Measurements from ENCODE around the gene TRPC4AP. TPM values are rescaled to one million over a fixed set of nuclear protein-coding genes. Genes with fewer than 3 reads are reported as not detected.

Gene TRPC4AP
- total and polyA plus RNA-seq, 9 donors = 30.5 to 51.8 (median 40.7) TPM

- 84 to 90% (median 87%) methylated on average over 19 of the region's 19 CpGs for WGBS, 3 donors
- H3K27ac ChIP-seq = no peak overlapping the region
- peak in 1 of 5 donors; percentile 13 for DNase-seq
- TF ChIP-seq, protein P1, sequence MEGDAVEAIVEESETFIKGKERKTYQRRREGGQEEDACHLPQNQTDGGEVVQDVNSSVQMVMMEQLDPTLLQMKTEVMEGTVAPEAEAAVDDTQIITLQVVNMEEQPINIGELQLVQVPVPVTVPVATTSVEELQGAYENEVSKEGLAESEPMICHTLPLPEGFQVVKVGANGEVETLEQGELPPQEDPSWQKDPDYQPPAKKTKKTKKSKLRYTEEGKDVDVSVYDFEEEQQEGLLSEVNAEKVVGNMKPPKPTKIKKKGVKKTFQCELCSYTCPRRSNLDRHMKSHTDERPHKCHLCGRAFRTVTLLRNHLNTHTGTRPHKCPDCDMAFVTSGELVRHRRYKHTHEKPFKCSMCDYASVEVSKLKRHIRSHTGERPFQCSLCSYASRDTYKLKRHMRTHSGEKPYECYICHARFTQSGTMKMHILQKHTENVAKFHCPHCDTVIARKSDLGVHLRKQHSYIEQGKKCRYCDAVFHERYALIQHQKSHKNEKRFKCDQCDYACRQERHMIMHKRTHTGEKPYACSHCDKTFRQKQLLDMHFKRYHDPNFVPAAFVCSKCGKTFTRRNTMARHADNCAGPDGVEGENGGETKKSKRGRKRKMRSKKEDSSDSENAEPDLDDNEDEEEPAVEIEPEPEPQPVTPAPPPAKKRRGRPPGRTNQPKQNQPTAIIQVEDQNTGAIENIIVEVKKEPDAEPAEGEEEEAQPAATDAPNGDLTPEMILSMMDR (IDR thresholded peaks at IDR 0.05) = no peak
- TF ChIP-seq EP300 (IDR thresholded peaks at IDR 0.05) = no peak
- TF ChIP-seq POLR2A (IDR thresholded peaks at IDR 0.05) = no peak
- H3K4me1 ChIP-seq (ENCODE audit: insufficient read depth) = no peaks in the 10 kb centered on the region
- H3K36me3 ChIP-seq = no peaks in the 10 kb centered on the region
- no peaks in the 10 kb centered on the region for H3K9me3 ChIP-seq
- H3K4me3 ChIP-seq = no peak overlapping the region
- intact Hi-C loops (cut with DNase I) = no loop called here
- no peaks in the 10 kb centered on the region for H3K27me3 ChIP-seq
Measured at GRCh38 chr20:35010405-35011192, 82.0 kb downstream of the TRPC4AP start.

- Histone ChIP-seq H3K4me3 (no peak overlapping the region), H3K36me3 (no peaks in the 10 kb centered on the region), H3K4me1 (ENCODE audit: insufficient read depth) (no peaks in the 10 kb centered on the region), H3K27ac (no peak overlapping the region), H3K27me3 (no peaks in the 10 kb centered on the region), H3K9me3 (no peaks in the 10 kb centered on the region)
- DNase-seq = peak in 1 of 5 donors; percentile 9
- WGBS, 3 donors = 91 to 94% (median 92%) methylated on average over 11 of the region's 11 CpGs
- TF ChIP-seq EP300 (IDR thresholded peaks at IDR 0.05) (no peak), POLR2A (IDR thresholded peaks at IDR 0.05) (no peak)
- TF ChIP-seq, protein P1 (IDR thresholded peaks at IDR 0.05) = no peak
- intact Hi-C loops (cut with DNase I) = no loop called here
Measured at GRCh38 chr20:35009665-35010328, 82.8 kb downstream of the TRPC4AP start.

- no peaks in the 10 kb centered on the region for H3K36me3 ChIP-seq
- peak in 4 of 5 donors; percentile 2 to 62 (median 44) for DNase-seq
- TF ChIP-seq POLR2A (IDR thresholded peaks at IDR 0.05) (no peak), EP300 (IDR thresholded peaks at IDR 0.05) (no peak)
- TF ChIP-seq, protein P1 (IDR thresholded peaks at IDR 0.05) = no peak
- no peaks in the 10 kb centered on the region for H3K4me1 ChIP-seq (ENCODE audit: insufficient read depth)
- 76 to 82% (median 79%) methylated on average over 14 of the region's 14 CpGs for WGBS, 3 donors
- no peaks in the 10 kb centered on the region for H3K27me3 ChIP-seq
- no peak overlapping the region for H3K27ac ChIP-seq
- intact Hi-C loops (cut with DNase I) = no loop called here
- no peaks in the 10 kb centered on the region for H3K9me3 ChIP-seq
- H3K4me3 ChIP-seq = no peak overlapping the region
Measured at GRCh38 chr20:35008411-35009342, 83.9 kb downstream of the TRPC4AP start.

GRCh38 chr20:35007891-35008290 is 84.7 kb downstream of the TRPC4AP start:
- Histone ChIP-seq H3K4me3 (no peak overlapping the region), H3K27me3 (no peaks in the 10 kb centered on the region), H3K9me3 (no peaks in the 10 kb centered on the region), H3K36me3 (no peaks in the 10 kb centered on the region), H3K27ac (no peak overlapping the region), H3K4me1 (ENCODE audit: insufficient read depth) (no peaks in the 10 kb centered on the region)
- intact Hi-C loops (cut with DNase I) = no loop called here
- WGBS, 3 donors = 86 to 88% (median 87%) methylated on average over 12 of the region's 12 CpGs
- DNase-seq = peak in 4 of 5 donors; percentile 2 to 13 (median 10)
- TF ChIP-seq POLR2A (IDR thresholded peaks at IDR 0.05) (no peak), EP300 (IDR thresholded peaks at IDR 0.05) (no peak)
- TF ChIP-seq, protein P1 (IDR thresholded peaks at IDR 0.05) = no peak
